ENCODE results near the gene CD300H.
"Not testable (repeated sequence)": the region's sequence is repeated elsewhere in the genome, so short reads cannot be mapped to it uniquely, and the experiment has no call there.

The CD300H gene

DNA sequence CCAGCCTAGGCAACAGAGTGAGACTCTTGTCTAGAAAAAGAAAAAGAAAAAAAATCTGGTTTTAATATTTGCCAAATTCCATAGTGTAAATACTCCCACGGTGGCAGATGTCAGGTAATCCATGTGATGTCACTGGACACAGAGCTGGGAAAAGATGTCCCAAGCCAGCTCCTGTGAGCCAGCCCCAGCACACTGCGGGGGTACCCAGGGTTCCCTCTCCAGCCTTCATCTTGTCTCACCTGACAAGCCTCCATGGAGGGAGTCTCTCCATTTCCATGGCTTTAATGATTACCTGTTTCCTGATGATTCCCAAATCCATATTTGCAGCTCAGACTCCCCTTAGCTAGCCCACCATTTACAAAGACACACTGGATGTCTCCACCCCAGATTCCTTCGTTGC lies 40.6 kb downstream of the CD300H start:
- DNase-seq (ENCODE audit: low spot score) = no peak

DNA sequence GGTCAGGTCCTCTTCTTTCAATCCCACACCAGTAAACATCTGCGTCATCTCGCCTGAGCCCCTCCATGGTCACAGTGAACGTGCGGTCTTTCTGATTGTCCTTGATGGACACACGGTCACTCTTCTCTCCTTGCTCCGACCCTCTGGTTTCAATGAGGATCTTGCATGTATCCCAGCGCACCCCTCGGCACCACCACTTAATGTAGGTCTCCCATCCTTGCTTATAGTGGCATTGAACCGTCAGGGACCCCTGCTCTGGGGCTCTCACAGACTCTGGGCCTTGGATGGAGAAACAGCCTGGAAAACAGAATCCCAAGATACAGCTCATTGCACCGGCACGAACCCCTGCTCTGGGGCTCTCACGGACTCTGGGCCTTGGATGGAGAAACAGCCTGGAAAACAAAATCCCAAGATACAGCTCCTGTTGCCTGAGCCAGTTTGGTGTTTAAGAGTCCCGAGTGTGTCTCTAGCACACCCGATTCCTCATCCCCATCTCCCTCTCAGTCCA lies 41.5 kb downstream of the CD300H start:
- no peak for DNase-seq (ENCODE audit: low spot score)

DNA sequence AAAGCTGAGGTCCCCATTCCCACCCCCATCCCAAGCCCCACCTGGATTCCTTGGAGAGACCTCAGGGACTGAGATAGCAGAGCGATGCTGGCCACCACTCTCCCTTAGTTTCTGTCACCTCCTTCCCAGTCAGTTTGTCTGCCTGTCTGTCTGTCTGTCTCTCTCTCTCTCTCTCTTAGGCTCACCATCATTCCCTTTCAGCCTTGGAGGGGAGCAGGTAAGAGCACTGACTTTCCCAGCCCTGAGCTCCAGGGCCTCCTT lies 41.9 kb downstream of the CD300H start:
- DNase-seq (ENCODE audit: low spot score) = no peak

DNA sequence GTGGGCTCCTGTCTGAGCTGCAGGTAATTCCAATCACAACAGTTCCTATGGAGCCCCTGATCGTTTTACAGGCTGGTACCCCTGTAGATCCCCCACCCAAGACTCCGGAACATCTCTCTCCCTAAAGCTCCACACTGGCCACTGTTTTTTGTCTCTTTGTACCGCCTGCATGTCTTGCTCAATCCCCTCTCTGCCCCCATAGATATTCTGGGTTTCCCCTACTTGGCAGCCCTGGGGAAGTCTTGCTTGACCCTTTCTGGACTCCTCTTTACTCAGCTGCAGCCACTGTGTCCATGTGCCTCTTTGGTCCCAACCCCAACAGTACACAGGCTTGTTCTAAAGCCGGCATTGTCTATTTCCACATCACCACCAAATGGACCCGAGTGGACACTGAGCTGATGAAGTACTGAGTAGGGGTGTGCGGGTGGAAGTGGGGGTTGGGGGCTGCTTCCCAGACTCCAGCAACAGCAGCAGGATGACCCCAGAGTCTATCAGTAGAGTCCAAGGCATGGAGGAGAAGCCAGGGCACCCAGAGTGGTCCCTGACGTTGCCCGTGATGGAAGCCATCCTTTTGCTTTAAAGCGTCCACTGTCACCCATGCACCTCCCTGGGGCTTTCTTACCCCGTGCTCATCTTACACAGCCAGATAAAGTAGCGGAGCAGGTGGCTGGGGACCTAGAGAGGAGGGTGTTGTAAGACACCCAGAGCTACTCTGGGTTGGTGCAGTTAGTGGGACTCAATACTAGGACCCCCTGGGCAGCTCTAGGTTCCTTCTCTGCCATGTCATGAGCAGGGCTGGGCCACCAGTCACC lies 42.5 kb downstream of the CD300H start:
- DNase-seq (ENCODE audit: low spot score) = no peak

DNA sequence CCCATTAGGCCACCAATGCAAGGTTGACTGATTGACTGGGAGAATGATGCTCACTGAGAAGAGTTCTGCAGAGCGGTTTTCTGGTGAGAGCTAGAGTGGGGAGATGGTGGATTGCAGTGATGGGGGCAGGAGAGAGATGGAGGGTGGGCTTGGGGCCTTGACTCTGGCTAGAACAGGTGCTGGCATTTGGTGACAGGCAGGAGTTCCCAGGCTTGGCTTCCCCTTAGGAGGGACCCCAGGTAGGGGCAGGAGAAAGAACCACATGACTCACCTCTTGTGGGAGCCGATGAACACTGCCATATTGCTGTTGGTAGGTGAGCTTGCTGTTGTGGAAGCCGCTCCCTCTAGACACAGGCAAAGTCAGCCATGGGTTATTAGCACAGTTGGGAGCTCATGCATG lies 44.0 kb downstream of the CD300H start:
- no peak for DNase-seq (ENCODE audit: low spot score)

DNA sequence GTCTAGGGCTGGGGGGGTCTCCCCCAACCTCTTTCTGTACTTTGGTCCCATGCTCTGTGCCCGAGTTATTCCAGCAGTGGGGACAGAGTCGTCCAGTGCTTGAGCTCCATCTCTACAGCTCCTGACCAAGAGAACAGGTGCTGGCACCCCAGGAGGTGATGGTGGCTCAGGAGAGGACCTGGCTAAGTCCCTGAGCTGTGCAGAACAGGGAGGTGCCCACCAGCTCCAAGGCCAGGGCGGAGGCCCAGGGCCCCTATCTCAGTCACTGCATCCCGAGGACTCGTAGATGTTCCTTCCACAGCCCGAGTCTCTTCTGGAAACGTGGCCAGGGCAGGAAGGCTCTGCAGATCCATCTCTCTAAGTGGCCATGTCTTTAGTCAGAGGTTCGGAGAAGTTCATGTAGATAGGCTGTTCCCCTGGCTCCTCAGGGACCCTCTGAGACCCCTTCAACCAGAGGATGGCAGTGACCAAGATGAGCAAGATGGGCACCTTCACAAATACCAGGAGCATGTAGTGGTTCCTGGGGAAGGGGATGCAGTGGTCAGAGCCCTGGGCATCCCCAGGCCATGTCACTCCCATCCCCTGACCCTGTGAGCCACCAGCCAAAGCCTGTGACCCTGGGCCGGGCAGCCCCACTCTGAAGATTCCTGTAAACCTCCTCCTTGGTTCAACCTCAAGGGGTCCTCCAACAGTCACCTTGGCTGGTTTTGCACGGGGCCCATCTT lies 44.8 kb downstream of the CD300H start:
- DNase-seq (ENCODE audit: low spot score) = no peak

DNA sequence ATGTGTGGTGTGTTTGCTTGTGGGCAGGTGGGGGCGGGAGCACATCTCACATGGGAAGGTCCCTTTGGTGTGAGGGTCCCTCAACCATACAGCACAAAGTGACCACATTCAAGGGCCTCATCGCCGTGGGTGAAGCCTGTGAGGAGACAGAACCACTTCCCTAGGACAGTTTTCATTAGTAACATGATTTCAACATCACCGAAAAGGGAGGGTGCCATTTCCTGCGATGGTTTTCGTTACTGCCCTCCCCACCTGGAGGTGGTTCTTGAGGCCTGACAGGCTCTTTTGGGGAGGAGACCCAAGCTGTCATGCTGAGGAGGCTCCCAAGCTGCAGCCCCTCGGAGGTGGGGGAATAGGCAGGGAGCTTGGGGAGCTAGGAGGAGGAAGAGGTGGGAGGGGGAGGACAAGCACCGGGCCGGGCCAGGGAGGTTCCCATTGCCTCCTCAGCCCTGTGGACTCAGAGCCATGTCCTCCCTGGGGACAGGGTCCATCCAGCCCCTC lies 45.6 kb downstream of the CD300H start:
- no peak for DNase-seq (ENCODE audit: low spot score)

DNA sequence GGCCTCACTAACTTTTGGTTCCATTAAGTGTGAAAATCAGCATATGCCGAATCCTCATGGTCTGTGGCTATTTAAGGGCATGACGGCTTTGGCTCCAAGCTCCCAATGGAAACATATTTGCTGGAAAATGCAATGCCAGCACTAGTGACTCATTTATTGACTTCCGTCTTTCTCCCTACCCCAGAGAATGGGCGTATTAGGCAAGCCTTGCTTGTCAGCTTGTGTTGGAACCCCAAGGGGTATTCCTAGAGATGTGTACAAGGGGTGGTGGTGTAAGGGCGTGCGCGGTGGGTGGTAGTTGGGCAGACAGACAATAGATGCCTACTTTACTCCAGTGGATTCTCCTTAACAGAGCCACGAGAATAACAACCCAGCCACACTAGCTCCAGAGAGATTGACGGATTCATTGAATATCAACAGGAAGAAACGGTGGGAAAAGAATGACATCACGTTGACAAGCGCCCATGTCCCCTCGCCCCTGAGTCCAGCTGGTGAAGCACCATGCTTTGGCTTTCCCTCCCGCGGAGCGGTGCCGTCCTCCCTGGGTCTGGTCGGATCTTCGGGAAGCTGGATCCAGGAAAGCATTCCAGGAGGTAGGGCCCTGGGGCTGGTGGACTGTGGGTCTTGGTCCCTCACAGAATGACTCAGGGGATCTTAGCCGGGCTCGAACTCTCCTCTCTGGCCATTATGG lies 46.4 kb downstream of the CD300H start:
- no peak for DNase-seq (ENCODE audit: low spot score)

DNA sequence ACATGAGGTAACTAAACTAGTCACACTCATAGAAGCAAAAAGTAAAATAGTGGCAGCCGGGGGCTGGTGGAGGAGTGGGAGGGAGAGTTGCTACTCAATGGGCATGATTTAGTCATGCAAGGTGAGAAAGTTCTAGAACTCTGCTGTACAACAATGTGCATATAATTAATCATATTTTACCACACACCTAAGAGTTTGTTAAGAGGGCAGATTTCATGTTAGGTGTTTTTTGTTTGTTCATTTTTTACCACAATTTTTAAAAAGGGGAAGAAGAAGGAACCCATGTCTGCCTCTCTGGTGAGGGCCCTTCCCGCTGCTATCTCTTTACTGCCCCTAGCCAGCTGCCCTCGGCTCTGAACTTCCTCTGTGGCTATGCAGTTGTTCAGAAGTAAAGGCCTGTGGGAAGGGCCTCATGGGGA lies 47.3 kb downstream of the CD300H start:
- no peak for DNase-seq (ENCODE audit: low spot score)

DNA sequence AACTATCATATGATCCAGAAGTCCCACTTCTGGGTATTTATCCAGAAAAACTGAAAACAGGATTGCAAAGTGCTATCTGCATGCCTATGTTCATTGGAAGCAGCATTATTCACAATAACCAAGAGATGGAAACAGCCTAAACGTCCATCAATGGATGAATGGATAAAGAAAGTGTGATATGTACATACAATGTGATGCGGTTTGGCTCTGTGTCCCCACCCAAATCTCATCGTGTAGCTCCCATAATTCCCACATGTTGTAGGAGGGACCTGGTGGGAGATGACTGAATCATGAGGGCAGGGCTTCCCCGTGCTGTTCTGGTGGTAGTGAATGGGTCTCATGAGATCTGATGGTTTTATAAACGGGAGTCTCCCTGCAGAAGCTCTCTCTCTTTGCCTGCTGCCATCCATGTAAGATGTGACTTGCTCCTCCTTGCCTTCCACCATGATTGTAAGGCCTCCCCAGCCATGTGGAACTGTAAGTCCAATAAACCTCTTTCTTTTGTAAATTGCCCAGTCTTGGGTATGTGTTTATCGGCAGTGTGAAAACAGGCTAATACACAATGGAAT lies 48.8 kb downstream of the CD300H start:
- DNase-seq (ENCODE audit: low spot score) = not testable (repeated sequence)

DNA sequence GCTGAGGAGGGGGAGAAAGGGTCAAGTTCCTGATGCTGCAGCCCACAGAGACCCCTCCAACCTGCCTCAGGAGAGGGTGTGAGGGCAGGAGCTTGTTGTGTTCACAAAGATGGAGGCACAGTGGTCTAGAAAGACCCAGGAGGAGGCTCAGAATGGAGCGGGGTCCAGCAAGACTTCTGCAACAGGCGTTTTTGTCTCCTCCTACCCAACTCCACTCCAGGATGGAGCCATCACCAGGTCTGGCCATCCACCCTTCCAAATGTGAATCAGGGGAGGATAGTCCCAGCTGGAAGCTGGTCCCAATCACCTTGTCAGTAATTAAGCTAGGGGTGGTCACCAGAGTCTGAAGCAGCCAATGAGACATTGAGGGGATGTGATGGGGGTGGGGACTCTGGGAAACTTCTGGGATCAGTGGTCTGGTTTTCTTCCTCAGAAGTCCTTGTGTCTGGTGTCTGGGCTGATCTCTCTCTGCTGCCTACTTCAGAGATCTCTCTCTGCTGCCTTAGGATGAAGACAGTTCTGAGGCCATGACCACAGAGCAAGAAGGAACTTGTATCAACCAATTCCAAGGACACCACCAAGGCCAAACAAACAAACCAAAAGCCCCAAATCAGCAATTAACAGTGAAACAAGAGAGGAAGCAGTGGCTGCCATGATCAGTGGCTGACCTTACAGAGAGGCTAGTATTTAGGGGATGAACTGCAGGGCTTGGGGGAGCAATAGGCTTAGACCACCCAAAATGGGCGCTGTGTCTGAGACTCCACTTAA lies 50.6 kb downstream of the CD300H start:
- DNase-seq (ENCODE audit: low spot score) = no peak

DNA sequence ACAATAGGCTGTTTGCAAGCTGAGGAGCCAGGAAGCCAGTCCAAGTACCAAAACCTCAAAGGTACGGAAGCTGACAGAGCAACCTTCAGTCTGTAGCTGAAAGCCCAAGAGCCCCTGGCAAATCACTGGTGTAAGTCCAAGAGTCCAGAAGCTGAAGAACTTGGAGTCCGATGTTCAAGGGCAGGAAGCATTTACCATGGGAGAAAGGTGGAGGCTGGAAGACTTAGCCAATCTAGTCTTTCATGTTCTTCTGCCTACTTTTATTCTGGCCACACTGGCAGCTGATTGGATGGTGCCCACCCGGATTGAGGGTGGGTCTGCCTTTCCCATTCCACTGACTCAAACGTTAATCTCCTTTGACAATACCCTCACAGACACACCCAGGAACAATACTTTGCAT lies 51.4 kb downstream of the CD300H start:
- DNase-seq (ENCODE audit: low spot score) = no peak

DNA sequence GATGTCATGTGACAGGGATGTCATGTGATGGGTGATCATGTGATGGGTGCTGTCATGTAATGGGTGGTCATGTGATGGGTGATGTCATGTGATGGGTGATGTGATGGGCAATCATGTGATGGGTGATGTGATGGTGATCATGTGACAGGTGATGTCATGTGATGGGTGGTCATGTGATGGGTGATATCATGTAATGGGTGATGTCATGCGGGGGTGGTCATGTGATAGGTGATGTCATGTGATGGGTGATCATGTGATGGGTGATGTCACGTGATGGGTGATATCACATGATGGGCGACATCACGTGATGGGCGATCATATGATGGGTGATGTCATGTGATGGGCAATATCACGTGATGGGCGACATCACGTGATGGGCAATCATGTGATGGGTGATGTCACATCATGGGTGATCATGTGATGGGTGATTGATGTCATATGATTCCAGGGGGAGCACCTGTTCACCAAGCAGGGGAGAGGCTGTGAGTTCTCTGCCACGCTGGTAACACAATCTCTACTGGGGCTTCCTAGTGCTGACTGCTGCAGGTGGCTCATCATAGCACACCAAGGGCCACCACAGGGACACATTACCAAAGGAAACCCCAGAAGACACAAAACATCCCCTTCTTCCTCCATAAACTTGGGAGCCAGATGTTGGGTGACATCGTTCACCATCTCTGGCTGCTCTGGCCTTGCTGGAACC lies 52.5 kb downstream of the CD300H start:
- DNase-seq (ENCODE audit: low spot score) = peak; percentile 40

DNA sequence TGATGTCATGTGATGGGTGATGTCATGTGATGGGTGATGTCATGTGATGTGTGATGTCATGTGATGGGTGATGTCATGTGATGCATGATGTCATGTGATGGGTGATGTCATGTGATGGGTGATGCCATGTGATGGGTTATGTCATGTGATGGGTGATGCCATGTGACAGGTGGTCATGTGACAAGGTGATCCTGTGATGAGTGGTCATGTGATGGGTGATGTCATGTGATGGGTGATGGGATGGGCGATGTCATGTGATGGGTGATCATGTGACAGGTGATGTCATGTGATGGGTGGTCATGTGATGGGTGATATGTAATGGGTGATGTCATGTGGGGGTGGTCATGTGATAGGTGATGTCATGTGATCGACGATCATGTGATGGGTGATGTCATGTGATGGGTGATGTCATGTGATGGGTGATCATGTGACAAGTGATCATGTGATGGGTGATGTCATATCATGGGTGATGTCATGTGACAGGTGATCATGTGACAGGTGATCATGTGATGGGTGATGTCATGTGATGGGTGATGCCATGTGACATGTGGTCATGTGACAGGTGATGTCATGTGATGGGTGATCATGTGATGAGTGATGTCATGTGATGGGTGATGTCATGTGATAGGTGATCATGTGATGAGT lies 53.2 kb downstream of the CD300H start:
- peak; percentile 48 for DNase-seq (ENCODE audit: low spot score)

DNA sequence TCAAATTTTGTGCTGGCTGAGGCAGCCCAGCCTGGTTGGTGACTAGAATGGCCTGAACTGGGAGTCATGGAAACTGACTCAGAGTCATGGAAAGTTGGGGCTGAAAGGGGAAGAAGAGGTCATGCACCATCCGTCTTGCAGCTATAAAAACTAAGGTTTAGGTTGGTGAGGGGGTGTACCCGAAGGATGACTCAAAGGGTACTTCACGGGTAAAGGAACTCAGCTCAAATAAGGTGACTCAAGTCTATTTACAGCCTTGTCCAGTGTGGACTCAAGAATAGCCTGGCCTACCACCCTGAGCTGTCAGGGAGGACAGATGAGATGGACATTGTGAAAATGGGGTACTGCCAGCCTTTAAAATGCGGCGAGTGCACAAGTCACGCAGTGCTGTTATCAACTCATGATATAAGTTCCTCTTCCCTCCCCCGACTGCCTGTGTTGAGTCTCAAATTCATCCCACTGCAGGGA lies 54.7 kb downstream of the CD300H start:
- peak; percentile 63 for DNase-seq (ENCODE audit: low spot score)

DNA sequence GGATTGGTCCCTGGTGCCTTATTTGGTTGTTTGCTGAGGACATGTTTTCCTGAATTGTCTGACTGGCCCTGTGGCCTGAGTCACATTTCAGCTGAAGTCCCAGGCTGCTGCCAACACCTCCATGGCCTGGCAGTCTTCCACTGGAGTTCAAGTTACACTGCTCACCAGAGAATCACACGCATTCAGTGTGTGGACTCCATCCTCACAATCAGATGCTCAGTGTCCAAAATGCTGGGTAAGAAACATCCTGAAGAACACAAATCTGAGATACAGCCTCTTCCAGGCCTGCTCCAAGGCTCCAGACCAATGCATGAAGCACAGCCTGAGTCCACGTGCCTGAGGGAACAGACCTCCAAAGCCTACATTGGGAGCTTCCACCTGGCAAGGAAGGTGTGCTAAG lies 55.3 kb downstream of the CD300H start:
- no peak for DNase-seq (ENCODE audit: low spot score)

Data from RKO (cell line).